HG03139 (cell line): ENCODE measurements around the gene OXSR1.
"Not testable (repeated sequence)": the region's sequence is repeated elsewhere in the genome, so short reads cannot be mapped to it uniquely, and the experiment has no call there.

Source experiments
- ATAC-seq: cut with Tn5 transposase; IDR thresholded peaks from one replicate; pipeline ENCODE4 v1.9.1; 2021; ENCODE audit not compliant: unreplicated experiment

Gene OXSR1

GRCh38 chr3:38265604-38266307 lies 100.4 kb downstream of the OXSR1 start, which contains the start of gene SLC22A13:
SLC22A13 (plus strand) TSS chr3:38265812; CDS start chr3:38265861, 49 bp downstream.
- ATAC-seq = no peak

- no peak for ATAC-seq
These were observed 101.5 kb downstream of the OXSR1 start for GRCh38 chr3:38266810-38267209.

GRCh38 chr3:38267662-38268061 lies 102.3 kb downstream of the OXSR1 start:
- ATAC-seq = no peak

GRCh38 chr3:38268087-38268486 lies 102.8 kb downstream of the OXSR1 start:
- no peak for ATAC-seq

- no peak for ATAC-seq
These were observed 103.2 kb downstream of the OXSR1 start for GRCh38 chr3:38268522-38268921.

GRCh38 chr3:38270606-38271005 lies 105.3 kb downstream of the OXSR1 start:
- ATAC-seq = no peak

- ATAC-seq = no peak
These were observed 106.2 kb downstream of the OXSR1 start for GRCh38 chr3:38271553-38271952.

- no peak for ATAC-seq
These were observed 109.7 kb downstream of the OXSR1 start for GRCh38 chr3:38274864-38275649.

- ATAC-seq = no peak
These were observed 110.3 kb downstream of the OXSR1 start for GRCh38 chr3:38275658-38276057.

GRCh38 chr3:38276081-38276916 lies 111.0 kb downstream of the OXSR1 start:
- ATAC-seq = no peak

GRCh38 chr3:38276917-38277630 lies 111.7 kb downstream of the OXSR1 start:
- no peak for ATAC-seq

GRCh38 chr3:38278841-38279240 lies 113.5 kb downstream of the OXSR1 start:
- no peak for ATAC-seq

GRCh38 chr3:38281895-38282686 lies 116.8 kb downstream of the OXSR1 start, which contains the start of gene SLC22A14:
SLC22A14 (plus strand) TSS chr3:38282294; CDS start chr3:38306027, 23,733 bp downstream.
- ATAC-seq = no peak

- ATAC-seq = no peak
These were observed 118.7 kb downstream of the OXSR1 start for GRCh38 chr3:38283810-38284755.

GRCh38 chr3:38284756-38285150 lies 119.4 kb downstream of the OXSR1 start:
- no peak for ATAC-seq

- ATAC-seq = not testable (repeated sequence)
These were observed 124.2 kb downstream of the OXSR1 start for GRCh38 chr3:38289286-38290217.

- not testable (repeated sequence) for ATAC-seq
These were observed 131.7 kb downstream of the OXSR1 start for GRCh38 chr3:38297053-38297452.

GRCh38 chr3:38297537-38297936 lies 132.2 kb downstream of the OXSR1 start:
- ATAC-seq = no peak
